Endothelial cell of umbilical vein (primary cell): ENCODE results near the gene SESN2. TPM values are rescaled to one million over a fixed set of nuclear protein-coding genes. Genes with fewer than 3 reads are reported as not detected.

Experiments used
- BruUV-seq: library from RNA; stranded (reverse); fragments of 400-500 nt; replicated peaks from 2 replicates; lab custom pipeline; 2021; lab: Mats Ljungman, UMichigan
- CTCF ChIA-PET: fragments of 300-600, 350-600 bp; sonication (Branson Sonifier 250); formaldehyde crosslinking; loops from one replicate; lab custom pipeline; 2021; ENCODE audit warnings: antibody characterized with exemption, inconsistent platforms; lab: Charles Lee
- POLR2A ChIA-PET: fragments of 300-600, 350-600 bp; sonication (Branson Sonifier 250); formaldehyde crosslinking; loops from one replicate; lab custom pipeline; 2021; ENCODE audit warnings: antibody characterized with exemption, inconsistent platforms; lab: Charles Lee
- DNase-seq: peaks from one replicate; pipeline ENCODE4 v3.0.0-alpha.2; 2011; ENCODE audit warnings: low read depth, low spot score
- FAIRE-seq: peaks from 2 replicates; lab custom pipeline; 2011; peaks lifted over from hg19 to GRCh38; lab: Jason Lieb, UNC
- H2AFZ ChIP-seq: 2 replicates; pipeline ENCODE4 v1.6.0; 2012; ENCODE audit warnings: low read depth, low read length, control low read depth, inconsistent platforms
- H3K27ac ChIP-seq: 2 replicates; pipeline ENCODE4 v1.5.1; 2011; ENCODE audit warnings: low read depth, mild to moderate bottlenecking, control low read depth, low read length, moderate library complexity; ENCODE audit not compliant: insufficient read depth
- H3K27me3 ChIP-seq, 2 experiments: 2 replicates each; pipeline versions ENCODE4 v1.6.0 to v1.6.1; 2011; ENCODE audit warnings: low read length in 2 of 2, mixed read lengths in 1 of 2; ENCODE audit not compliant: control insufficient read depth in 2 of 2, insufficient read depth in 2 of 2
- H3K36me3 ChIP-seq, 2 experiments: 2 replicates in 1 of 2; 3 replicates in 1 of 2; pipeline ENCODE4 v1.5.1; 2011; ENCODE audit warnings: low read length in 2 of 2, mild to moderate bottlenecking in 1 of 2, moderate library complexity in 1 of 2; ENCODE audit not compliant: control insufficient read depth in 2 of 2, insufficient read depth in 2 of 2; ENCODE audit errors: extremely low read depth in 1 of 2
- H3K4me1 ChIP-seq: 3 replicates; pipeline ENCODE4 v1.5.1; 2011; ENCODE audit warnings: mild to moderate bottlenecking, low read length; ENCODE audit not compliant: control insufficient read depth, insufficient read depth; ENCODE audit errors: extremely low read depth
- H3K4me2 ChIP-seq: 2 replicates; pipeline ENCODE4 v1.6.1; 2011; ENCODE audit warnings: low read length, control low read depth, mixed read lengths; ENCODE audit not compliant: insufficient read depth
- H3K4me3 ChIP-seq, 3 experiments: fragments of 200-600 bp in 1 of 3; sonication (generic), shearing (Covaris generic) in 1 of 3; replicated peaks in 1 of 3; 2 replicates each; pipeline ENCODE4 v1.5.1; 2011 to 2016; ENCODE audit warnings: control low read depth in 3 of 3, low read length in 3 of 3, mild to moderate bottlenecking in 2 of 3, inconsistent platforms in 1 of 3, low read depth in 1 of 3, moderate library complexity in 1 of 3; ENCODE audit not compliant: insufficient read depth in 1 of 3
- H3K79me2 ChIP-seq: 2 replicates; pipeline ENCODE4 v1.6.0; 2012; ENCODE audit warnings: low read length, inconsistent platforms; ENCODE audit not compliant: control insufficient read depth, insufficient read depth
- H3K9ac ChIP-seq: replicated peaks from 2 replicates; pipeline ENCODE3; 2011; ENCODE audit warnings: low read length, control low read depth; ENCODE audit not compliant: insufficient read depth; ENCODE audit errors: extremely low read depth
- H3K9me1 ChIP-seq: replicated peaks from 3 replicates; pipeline ENCODE4 v1.6.0; 2011; ENCODE audit warnings: mild to moderate bottlenecking, low read length; ENCODE audit not compliant: control insufficient read depth, insufficient read depth; ENCODE audit errors: extremely low read depth
- H3K9me3 ChIP-seq: replicated peaks from 2 replicates; pipeline ENCODE4 v1.5.1; 2012; ENCODE audit warnings: low read length, inconsistent platforms; ENCODE audit not compliant: control insufficient read depth, insufficient read depth
- H4K20me1 ChIP-seq: replicated peaks from 2 replicates; pipeline ENCODE3; 2011; ENCODE audit warnings: mild to moderate bottlenecking, low read length; ENCODE audit not compliant: control insufficient read depth, insufficient read depth; ENCODE audit errors: extremely low read depth
- EZH2 ChIP-seq: IDR thresholded peaks from 2 replicates; pipeline ENCODE4 v1.6.1; 2012; ENCODE audit warnings: borderline replicate concordance, low read depth, mild to moderate bottlenecking, moderate library complexity, low read length, inconsistent platforms; ENCODE audit not compliant: severe bottlenecking
- FOS ChIP-seq: IDR thresholded peaks from 2 replicates; pipeline ENCODE4 v1.6.1; 2011; ENCODE audit warnings: mild to moderate bottlenecking, low read length, moderate library complexity, borderline replicate concordance; ENCODE audit not compliant: insufficient read depth
- JUN ChIP-seq: IDR thresholded peaks from 2 replicates; pipeline ENCODE4 v1.6.1; 2011; ENCODE audit warnings: borderline replicate concordance, low read depth; ENCODE audit not compliant: insufficient read length, insufficient read depth
- MYC ChIP-seq: IDR thresholded peaks from one replicate; pipeline ENCODE4 v1.6.1; 2011; ENCODE audit warnings: mild to moderate bottlenecking, low read depth, low read length
- POLR2AphosphoS5 ChIP-seq: IDR thresholded peaks from 2 replicates; pipeline ENCODE4 v1.6.1; 2012; ENCODE audit warnings: low read depth, mild to moderate bottlenecking, control low read depth, low read length, moderate library complexity; ENCODE audit not compliant: insufficient read depth
- dilution Hi-C: fragments of 300-500 bp; cut with MboI; formaldehyde crosslinking; loops from one replicate; pipeline ENCODE4 v1.15.0; 2019; ENCODE audit warnings: low sequenced_read_pairs; ENCODE audit not compliant: extremely low pct_ligation_motif_present
- intact Hi-C: fragments of 100-400 bp; cut with micrococcal nuclease; formaldehyde crosslinking; loops from one replicate; pipeline ENCODE4 v1.10.0; 2022
- polyA plus RNA-seq, 4 experiments: library from polyadenylated mRNA; depleted of rRNA in 3 of 4; stranded (reverse) in 3 of 4; unstranded in 1 of 4; fragments of >200 nt; gene quantifications; 2 replicates each; pipeline versions ENCODE4 v1.2.1 to v1.2.3, GENCODE V29; 2011 to 2012; ENCODE audit warnings: missing spikeins in 1 of 4
- total RNA-seq: library from RNA; stranded (reverse); gene quantifications from 2 replicates; pipeline ENCODE4 v1.2.3, GENCODE V29; 2021
- TF ChIP-seq, protein P1 (sequence below), 2 donors: IDR thresholded peaks; 1 replicate in 1 of 2; 2 replicates in 1 of 2; pipeline ENCODE4 v1.5.1; 2011; ENCODE audit warnings: low read length in 2 of 2, mild to moderate bottlenecking in 2 of 2, moderate library complexity in 2 of 2, control low read depth in 1 of 2, inconsistent platforms in 1 of 2, low read depth in 1 of 2; ENCODE audit not compliant: insufficient read depth in 1 of 2; ENCODE audit errors: extremely low read depth in 1 of 2

The SESN2 gene
- total and polyA plus RNA-seq, 2 donors (not counting 3 experiments of a cell fraction or from before 2014, with no cell fraction given), result 11.6 to 13.2 TPM

DNA sequence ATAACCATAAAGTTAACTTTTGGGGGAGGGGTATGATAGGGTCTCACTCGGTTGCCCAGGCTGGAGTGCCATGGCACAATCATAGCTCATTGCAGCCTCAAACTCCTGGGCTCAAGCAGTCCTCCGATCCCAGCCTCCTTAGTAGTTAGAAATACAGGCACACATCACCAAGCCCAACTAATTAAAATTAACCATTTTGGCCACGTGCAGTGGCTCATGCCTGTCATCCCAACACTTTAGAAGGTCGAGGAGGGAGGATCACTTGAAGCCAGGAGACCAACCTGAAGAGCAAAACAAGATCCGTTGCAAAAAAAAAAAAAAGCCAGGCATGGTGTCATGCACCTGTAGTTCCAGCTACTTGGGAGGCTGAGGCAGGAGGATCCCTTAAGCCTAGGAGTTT lies 42.9 kb downstream of the SESN2 start:
- dilution Hi-C loops (no loop called here), intact Hi-C loops (no loop called here)
- POLR2A ChIA-PET, result interaction anchor here (0.6 kb wide), 1 partner anchor 46 kb away, joined by 3 read pairs; no protein-coding TSS in a partner anchor
- no TSS peak for BruUV-seq
- Histone ChIP-seq H3K9me3 (no peaks in the 10 kb centered on the region), H3K9ac (no peak overlapping the region), H3K9me1 (no peaks in the 10 kb centered on the region), H2AFZ (no peak overlapping the region), H3K27me3 (no peaks in the 10 kb centered on the region), H3K27ac (no peak overlapping the region), H3K4me1 (no peaks in the 10 kb centered on the region), H3K4me2 (no peak overlapping the region), H4K20me1 (no peaks in the 10 kb centered on the region), H3K36me3 (no peaks in the 10 kb centered on the region), H3K79me2 (no peaks in the 10 kb centered on the region), H3K4me3 (no peak overlapping the region)
- TF ChIP-seq, protein P1, sequence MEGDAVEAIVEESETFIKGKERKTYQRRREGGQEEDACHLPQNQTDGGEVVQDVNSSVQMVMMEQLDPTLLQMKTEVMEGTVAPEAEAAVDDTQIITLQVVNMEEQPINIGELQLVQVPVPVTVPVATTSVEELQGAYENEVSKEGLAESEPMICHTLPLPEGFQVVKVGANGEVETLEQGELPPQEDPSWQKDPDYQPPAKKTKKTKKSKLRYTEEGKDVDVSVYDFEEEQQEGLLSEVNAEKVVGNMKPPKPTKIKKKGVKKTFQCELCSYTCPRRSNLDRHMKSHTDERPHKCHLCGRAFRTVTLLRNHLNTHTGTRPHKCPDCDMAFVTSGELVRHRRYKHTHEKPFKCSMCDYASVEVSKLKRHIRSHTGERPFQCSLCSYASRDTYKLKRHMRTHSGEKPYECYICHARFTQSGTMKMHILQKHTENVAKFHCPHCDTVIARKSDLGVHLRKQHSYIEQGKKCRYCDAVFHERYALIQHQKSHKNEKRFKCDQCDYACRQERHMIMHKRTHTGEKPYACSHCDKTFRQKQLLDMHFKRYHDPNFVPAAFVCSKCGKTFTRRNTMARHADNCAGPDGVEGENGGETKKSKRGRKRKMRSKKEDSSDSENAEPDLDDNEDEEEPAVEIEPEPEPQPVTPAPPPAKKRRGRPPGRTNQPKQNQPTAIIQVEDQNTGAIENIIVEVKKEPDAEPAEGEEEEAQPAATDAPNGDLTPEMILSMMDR (IDR thresholded peaks at IDR 0.05; ENCODE audit: extremely low read depth in 1 of 2, insufficient read depth in 1 of 2, low read depth in 1 of 2, low read length in 2 of 2), result no peak
- TF ChIP-seq JUN (no peak), POLR2AphosphoS5 (no peak), FOS (no peak), MYC (no peak), EZH2 (no peak)
- FAIRE-seq (no peak), DNase-seq (no peak)
- CTCF ChIA-PET, result interaction anchor here (1.0 to 1.8 kb wide), 4 partner anchors 9 to 58 kb away, joined by 3 to 5 read pairs (median 4); partner anchors contain the start of gene MED18
